GM19463 (cell line): Measurements from ENCODE around the gene IFNA2.
"Not testable (repeated sequence)": the region's sequence is repeated elsewhere in the genome, so short reads cannot be mapped to it uniquely, and the experiment has no call there.

Experiments used
- ATAC-seq: cut with Tn5 transposase; IDR thresholded peaks from one replicate; pipeline ENCODE4 v1.9.1; 2021; ENCODE audit warnings: mild to moderate bottlenecking, moderate library complexity; ENCODE audit not compliant: unreplicated experiment

Gene IFNA2

DNA sequence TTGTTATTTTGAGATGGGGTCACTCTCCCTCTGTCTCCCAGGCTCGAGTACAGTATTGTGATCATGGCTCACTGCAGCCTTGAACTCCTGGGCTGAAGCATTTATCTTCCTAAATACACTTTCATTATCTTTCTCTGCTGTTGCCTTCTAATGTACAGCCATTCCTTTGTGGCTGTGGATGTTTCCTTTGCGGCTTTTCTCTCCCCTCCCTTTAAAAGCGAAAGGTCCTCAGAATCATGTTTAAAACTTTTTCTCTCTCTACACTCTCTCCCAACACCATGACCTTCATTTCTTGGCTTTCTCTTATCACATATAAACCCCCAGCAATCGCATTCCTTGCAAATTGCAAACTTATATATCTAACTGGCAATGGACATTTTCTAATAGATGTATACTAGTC lies 1.6 kb downstream of the IFNA2 start:
- no peak for ATAC-seq

DNA sequence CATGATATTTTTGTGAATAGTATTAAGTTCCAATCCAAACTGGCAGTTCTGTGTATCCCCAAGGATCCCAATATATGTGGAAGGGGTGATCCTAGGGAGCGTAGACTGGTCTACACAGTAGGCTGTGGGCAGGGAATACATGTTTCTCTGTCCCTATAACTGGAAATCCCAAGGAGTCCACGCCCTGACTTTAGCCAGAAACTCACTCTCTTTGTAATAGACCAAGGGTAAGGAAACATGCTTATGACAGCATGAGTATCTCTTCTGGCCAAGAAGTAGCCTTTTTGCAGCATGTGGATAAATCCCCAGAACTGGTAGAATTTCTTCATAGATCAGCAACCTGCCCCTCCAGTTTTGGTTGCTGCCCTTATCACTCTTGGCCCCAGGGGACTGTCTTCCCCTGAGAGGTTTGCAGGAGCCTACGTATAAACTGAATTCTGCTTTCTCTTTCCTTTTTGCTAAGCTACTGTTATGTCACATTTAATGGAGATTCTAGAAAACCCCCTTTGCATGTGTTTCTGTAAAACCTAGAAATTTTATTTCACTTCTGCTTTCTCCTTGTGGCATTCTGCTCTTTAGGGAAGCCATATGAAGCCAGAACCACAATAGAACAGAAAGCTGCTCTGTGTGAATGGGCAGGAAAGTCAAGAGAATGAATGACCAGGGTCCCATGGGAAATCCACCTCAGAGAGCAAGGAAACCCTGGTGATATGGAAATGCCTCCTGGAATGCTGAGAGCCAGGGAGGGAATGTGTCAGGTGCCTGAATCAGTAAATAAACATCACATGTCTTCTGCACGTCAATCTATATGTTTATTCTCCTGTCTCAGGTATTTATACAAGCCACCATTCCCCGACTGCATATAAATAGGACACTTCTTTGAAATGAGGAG lies 3.5 kb downstream of the IFNA2 start:
- peak; percentile 94 for ATAC-seq

DNA sequence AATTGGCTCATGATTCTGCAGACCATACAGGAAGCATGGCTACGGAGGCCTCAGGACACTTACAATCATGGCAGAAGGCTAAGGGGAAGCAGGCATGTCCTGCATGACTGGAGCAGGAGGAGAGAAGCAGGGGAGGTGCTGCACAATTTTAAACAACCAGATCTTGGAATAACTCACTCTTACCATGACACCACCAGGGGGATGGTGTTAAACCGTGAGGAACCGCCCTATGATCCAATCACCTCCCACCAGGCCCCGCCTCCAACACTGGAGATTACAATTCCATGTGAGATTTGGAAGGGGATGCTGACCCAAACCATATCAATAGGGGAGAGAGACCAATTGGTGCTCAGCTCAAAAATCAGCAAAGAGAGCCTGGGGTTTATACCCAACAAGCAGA lies 13.7 kb downstream of the IFNA2 start:
- not testable (repeated sequence) for ATAC-seq

DNA sequence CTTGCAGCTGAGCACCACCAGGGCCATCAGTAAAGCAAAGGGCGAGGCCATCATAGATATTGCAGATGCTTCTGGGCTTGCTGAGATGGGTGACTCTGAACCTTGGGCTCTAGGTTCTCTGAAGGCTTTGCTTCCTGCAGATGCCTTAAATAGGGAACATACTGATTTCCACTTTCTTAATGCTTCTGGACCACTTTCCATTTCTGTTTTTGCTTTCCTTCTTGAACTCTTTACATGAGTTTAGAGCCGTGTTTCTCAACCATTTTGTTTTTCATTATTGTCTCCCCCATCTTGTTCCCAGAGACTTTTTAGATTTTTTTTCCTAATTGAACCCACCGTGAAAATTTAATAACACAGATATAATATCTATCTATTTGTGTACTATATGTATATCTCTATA lies 17.2 kb downstream of the IFNA2 start, which contains the start of gene IFNA13:
Gene IFNA13, minus strand, starts transcription at position 101 of the 400 bp plus-strand sequence. Its CDS starts 47 bp downstream, at position 54.
- ATAC-seq = no peak

DNA sequence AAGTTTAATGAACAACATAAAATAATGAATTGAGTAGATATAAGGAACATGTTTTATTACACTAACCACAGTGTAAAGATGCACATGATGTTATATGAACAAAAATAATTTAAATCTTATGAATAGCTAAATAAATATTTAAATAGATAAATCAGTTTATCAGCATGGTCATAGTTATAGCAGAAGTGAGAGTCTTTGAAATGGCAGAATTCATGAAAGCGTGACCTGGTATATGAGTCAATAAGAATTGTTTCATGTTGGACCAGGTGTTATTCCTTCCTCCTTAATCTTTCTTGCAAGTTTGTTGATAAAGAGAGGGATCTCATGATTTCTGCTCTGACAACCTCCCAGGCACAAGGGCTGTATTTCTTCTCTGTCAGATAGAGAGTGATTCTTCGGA lies 18.0 kb downstream of the IFNA2 start:
- peak; percentile 78 for ATAC-seq

DNA sequence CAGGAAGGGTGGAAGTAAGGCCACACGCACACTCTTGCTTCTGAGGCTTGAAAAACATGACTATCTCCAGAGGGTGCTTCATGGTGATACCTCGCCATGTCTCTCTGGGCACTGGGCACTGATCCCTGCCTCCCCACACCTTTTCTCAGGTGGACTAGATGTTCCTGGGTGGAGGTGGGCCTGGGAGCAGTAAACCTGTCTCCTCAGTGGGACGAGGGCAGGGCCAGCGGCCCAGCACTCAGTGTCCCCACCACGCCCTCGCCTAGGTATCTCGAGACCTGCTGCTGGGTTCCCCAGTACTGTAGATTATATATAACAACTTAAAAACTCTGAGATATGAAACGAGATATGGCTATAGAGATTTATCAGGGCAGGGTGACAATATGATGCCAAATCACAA lies 22.9 kb downstream of the IFNA2 start:
- ATAC-seq = no peak

DNA sequence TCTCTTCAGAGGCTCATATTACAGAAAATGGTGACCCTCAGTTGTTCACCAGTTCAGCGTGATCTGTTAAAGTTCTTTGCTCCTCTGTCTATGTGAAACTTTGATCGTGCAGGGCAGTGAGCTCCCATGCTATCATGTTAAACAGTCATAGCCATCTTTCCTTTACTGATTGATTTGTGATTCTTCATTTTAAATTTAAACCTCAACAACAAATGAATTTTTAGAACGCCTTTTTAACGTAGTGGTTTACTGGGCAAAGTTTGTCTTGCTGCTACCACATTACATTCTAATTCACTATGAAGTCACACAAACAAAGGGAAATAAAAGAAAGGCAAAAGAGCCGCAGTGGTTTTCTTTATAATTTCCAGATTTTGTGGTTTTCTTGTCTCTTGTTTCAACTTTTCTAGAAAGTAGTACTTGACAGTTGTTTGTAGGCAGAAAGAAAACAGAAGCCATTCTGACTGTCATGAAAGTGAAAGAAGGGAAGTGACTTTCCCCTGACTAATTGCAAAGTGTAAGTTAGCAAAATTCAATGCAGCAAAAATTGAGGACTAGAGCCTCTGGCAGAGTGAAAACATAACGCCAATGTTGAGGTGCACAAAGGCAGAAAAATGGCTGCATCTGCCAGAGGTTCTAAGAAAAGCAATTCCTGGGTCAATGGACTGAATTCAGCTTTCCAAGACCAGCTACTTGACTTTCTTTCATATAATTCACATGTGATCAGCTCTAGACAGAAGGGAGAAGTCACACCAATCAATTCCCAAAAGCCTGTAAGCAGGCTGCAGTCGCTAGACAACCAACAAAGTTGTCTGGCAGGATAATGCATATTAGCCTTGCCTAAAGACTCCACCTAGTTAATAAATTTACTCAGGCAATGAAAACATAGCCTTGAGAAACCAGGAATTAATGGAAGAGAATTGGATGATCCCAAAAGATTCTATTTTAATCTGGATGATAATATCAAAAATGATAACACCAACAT lies 27.4 kb downstream of the IFNA2 start:
- ATAC-seq = peak; percentile 90

DNA sequence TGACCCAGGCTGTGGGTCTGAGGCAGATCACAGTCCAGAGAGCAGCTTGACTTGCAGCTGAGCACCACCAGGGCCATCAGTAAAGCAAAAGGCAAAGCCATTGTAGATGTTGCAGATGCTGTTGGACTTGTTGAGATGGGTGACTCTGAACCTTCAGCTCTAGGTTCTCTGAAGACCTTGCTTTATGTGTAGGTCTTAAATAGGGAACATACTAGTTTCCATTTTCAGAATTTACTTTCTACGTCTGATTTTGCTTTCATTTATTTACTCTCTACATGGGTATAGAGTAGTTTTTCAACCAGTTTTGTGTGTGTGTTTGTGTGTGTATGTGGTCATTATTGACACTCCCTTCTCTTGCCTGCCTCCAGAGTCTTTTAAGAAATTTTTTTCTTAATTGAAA lies 34.4 kb downstream of the IFNA2 start, which contains the start of gene IFNA6:
Gene IFNA6, minus strand, starts transcription at position 101 of the 400 bp plus-strand sequence. Its CDS starts 0 bp downstream, at position 101.
- no peak for ATAC-seq

DNA sequence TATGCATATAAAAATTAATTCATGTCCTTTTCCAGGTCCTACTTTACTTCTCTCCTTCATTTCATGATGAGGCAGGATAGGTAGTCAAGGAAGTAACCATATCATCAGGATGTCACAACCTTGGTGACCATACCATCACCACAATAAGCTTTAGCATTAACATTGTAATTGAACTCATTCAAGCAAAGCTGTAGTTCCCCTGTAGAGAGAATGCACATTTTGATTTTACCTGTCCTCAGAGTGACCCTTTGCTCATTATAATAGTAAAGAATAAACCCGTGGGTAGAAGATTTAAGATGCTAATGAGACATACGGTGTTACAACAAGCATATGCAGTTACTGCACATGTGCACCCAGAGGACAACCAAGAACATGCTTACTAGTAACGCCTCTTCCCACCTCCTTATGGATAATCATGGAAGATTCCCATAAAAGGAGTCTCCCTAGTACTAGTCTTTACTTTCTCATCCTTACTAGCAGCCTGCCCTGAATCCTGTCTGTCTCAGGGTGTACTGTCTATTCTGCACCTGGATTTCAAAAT lies 36.7 kb downstream of the IFNA2 start:
- ATAC-seq = no peak

DNA sequence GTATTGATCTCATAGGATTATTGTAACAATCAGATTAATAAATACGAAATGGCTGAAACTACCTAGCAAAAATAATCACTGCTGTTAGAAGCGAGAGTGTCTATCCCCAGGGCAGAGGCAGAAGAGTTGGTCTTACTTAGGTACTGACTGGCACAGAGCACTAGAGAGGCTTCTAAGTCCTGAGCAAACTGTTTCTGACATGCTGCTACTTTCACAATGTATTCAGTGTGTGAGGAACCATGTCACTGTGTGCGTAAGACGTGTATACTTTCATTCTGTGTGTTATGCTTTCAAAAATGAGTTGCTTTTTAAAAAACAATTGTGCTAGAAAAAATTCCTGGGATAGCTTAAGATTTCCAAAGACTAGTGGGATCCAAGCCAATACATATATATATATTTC lies 44.5 kb downstream of the IFNA2 start:
- ATAC-seq = no peak

DNA sequence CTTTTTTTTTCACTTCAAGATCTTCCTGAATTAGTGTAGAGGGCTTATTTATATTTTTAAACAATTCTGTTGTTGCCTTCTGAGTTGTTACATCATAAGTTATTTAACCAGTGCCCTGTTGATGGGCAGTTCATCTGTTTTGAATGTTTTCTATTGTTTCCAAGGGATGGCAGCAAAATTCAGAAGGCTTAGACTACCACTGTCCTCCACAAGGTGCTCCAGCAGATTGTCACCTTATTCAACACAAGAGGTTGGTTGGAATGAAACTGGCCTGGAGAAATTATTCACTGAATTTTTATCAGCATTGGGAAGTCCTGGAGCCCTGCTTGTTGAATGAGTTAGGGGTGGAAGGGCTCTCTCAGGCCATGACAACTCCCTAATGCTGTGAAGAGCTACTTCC lies 48.7 kb downstream of the IFNA2 start:
- ATAC-seq = no peak

DNA sequence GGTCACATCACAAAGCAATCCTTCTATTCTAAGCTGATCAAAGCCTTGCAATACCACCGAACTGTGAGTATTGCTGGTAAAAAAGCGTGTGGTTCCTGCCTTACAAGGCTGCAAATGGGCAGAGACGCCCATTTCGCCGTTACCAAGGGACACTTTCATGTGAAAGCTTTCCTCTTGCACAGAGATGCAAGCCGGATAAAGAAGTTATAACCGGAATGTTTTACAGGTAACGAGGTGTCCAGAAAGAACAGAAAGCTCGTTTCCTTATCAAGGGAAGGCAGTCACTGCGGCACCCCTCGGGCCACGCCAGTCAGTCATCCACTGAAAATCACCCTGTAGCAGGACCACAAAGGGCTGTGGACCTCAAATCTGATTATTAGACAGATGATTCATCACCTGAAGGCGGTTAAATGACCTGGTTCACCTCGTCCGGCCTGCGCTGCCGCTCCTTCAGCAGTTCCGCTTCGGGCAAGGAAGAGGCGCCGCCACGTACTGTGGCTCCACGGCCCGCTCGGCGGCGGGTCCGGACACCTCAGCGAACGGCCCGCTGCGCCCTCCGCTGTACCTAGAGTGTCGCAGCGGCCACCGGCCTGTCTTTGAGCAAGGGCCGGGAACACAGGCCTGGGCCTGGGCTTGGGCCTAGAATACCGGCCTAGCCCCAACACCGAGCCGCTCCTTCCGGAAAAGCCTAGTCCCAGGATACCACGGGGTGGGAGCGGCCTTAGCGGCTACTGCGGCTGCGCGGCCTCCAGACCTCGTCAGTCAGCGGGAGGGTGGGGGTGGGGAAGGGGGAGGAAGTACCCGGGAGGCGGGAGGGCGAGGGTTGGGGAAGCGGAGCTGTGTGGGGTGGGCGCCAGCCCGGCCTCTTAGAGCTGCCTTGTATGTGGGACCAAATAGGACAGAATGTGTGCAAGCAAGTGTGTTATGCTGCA lies 50.2 kb downstream of the IFNA2 start, which contains the start of gene KLHL9:
Gene KLHL9, minus strand, starts transcription at position 704 of the 932 bp plus-strand sequence. Its CDS starts 545 bp downstream, at position 159.
- peak; percentile 90 for ATAC-seq
